ENCODE results near the gene YRDC.

The YRDC gene

DNA sequence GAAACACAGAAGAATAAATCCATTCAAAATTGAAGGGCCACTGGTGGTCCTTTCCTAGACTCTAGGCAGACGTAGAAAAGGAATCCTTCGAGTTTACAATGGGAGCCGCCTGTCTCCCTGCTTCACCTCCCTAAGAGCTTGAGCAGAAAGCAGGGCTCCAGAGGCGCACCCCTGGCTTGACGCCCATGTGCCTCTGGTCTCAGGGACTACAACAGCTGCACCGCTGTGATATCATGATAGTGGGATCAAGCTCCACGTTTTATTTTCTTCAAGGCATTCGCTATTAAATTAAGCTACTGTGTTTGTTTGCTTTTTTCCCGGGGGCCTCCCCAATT, 821 bp downstream of the YRDC start:
- peak overlapping the region; percentile 100 for H3K4me3 ChIP-seq (ENCODE audit: low read length)
- peak overlapping the region; percentile 90 for H3K9ac ChIP-seq (ENCODE audit: low read length)

DNA sequence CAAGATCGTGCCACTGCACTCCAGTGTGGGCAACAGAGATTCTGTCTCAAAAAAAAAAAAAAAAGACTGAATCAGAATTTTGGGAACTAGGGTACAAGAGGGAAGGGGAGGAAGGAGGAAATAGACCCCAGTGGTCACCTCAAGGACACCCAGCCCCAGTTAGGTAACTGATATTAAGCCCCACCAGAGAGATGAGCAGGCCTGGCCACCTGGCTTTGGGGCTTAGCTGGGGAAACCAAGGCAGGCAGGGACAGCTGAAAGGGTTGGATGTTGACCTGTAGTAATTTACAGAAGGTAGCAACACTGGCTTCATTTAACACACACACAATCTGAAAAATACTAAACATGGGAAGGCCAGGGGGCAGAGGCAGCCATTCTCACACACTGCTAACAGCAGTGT, 5.6 kb downstream of the YRDC start:
- Histone ChIP-seq H4K20me1 (ENCODE audit: insufficient read depth, low read length) (peaks cover 8% of the 10 kb centered on the region), H3K4me3 (ENCODE audit: low read length) (no peak overlapping the region), H3K27ac (ENCODE audit: low read length) (no peak overlapping the region), H3K36me3 (replicated peaks; ENCODE audit: low read depth, low read length) (peaks cover 43% of the 10 kb centered on the region), H3K27me3 (ENCODE audit: low read depth, low read length) (no peaks in the 10 kb centered on the region), H3K9me3 (ENCODE audit: insufficient read depth, low read length) (no peaks in the 10 kb centered on the region), H3K4me2 (ENCODE audit: low read length) (no peak overlapping the region), H3K4me1 (ENCODE audit: low read length) (peaks cover 7% of the 10 kb centered on the region), H3K9ac (ENCODE audit: low read length) (no peak overlapping the region), H3K79me2 (ENCODE audit: low read length) (peaks cover 23% of the 10 kb centered on the region), H2AFZ (ENCODE audit: low read depth, low read length) (no peak overlapping the region)
- TF ChIP-seq, protein P1, sequence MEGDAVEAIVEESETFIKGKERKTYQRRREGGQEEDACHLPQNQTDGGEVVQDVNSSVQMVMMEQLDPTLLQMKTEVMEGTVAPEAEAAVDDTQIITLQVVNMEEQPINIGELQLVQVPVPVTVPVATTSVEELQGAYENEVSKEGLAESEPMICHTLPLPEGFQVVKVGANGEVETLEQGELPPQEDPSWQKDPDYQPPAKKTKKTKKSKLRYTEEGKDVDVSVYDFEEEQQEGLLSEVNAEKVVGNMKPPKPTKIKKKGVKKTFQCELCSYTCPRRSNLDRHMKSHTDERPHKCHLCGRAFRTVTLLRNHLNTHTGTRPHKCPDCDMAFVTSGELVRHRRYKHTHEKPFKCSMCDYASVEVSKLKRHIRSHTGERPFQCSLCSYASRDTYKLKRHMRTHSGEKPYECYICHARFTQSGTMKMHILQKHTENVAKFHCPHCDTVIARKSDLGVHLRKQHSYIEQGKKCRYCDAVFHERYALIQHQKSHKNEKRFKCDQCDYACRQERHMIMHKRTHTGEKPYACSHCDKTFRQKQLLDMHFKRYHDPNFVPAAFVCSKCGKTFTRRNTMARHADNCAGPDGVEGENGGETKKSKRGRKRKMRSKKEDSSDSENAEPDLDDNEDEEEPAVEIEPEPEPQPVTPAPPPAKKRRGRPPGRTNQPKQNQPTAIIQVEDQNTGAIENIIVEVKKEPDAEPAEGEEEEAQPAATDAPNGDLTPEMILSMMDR (IDR thresholded peaks at IDR 0.05; ENCODE audit: low read depth, low read length) = no peak

More for the DNA sequence above, 821 bp downstream of the YRDC start:
- Histone ChIP-seq H3K9me3 (ENCODE audit: insufficient read depth, low read length) (no peaks in the 10 kb centered on the region), H3K4me2 (ENCODE audit: low read length) (peak overlapping the region; percentile 96), H3K4me1 (ENCODE audit: low read length) (peaks cover 13% of the 10 kb centered on the region), H3K27me3 (ENCODE audit: low read depth, low read length) (no peaks in the 10 kb centered on the region), H3K27ac (ENCODE audit: low read length) (peak overlapping the region; percentile 37; the same call in 1 of the 2 replicates), H4K20me1 (ENCODE audit: insufficient read depth, low read length) (peaks cover 9% of the 10 kb centered on the region), H3K79me2 (ENCODE audit: low read length) (peaks cover 36% of the 10 kb centered on the region), H3K36me3 (replicated peaks; ENCODE audit: low read depth, low read length) (peaks cover 29% of the 10 kb centered on the region), H2AFZ (ENCODE audit: low read depth, low read length) (no peak overlapping the region)
- no peak for TF ChIP-seq EZH2phosphoT487 (IDR thresholded peaks at IDR 0.05; ENCODE audit: low read depth)
- TF ChIP-seq, protein P1 (IDR thresholded peaks at IDR 0.05; ENCODE audit: low read depth, low read length) = no peak

DNA sequence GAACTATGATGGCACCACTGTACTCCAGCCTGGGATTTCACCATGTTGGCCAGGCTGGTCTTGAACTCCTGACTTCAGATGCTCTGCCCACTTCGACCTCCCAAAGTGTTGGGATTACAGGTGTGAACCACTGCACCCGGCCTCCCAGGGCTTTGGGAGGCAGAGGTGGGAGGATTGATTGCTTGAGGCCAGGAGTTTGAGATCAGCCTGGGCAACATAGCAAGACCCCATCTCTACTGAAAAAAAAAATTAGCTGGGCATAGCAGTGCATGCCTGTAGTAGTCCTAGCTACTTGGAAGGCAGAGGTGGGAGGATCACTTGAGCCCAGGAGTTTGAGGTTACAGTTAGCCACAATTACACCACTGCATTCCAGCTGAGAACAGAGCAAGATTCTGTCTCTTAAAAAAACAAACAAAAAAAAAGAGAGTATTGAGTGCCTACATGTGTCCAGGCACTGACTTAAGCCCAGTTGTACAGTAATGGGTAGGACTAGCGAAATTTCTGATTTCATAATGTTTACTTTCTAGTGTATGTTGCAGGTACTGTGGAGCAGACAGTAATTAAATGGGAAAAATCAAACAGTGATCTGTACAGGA, 10.2 kb downstream of the YRDC start:
- Histone ChIP-seq H3K36me3 (replicated peaks; ENCODE audit: low read depth, low read length) (peaks cover 19% of the 10 kb centered on the region), H3K4me2 (ENCODE audit: low read length) (no peak overlapping the region), H3K9ac (ENCODE audit: low read length) (no peak overlapping the region), H3K27me3 (ENCODE audit: low read depth, low read length) (no peaks in the 10 kb centered on the region), H3K4me1 (ENCODE audit: low read length) (peaks cover 22% of the 10 kb centered on the region), H3K79me2 (ENCODE audit: low read length) (peaks cover 17% of the 10 kb centered on the region), H3K4me3 (ENCODE audit: low read length) (no peak overlapping the region), H3K9me3 (ENCODE audit: insufficient read depth, low read length) (no peaks in the 10 kb centered on the region), H2AFZ (ENCODE audit: low read depth, low read length) (no peak overlapping the region), H3K27ac (ENCODE audit: low read length) (no peak overlapping the region), H4K20me1 (ENCODE audit: insufficient read depth, low read length) (peaks cover 14% of the 10 kb centered on the region; the same call in 1 of the 2 replicates)
- TF ChIP-seq, protein P1 (IDR thresholded peaks at IDR 0.05; ENCODE audit: low read depth, low read length) = no peak
- TF ChIP-seq EZH2phosphoT487 (IDR thresholded peaks at IDR 0.05; ENCODE audit: low read depth) = no peak

DNA sequence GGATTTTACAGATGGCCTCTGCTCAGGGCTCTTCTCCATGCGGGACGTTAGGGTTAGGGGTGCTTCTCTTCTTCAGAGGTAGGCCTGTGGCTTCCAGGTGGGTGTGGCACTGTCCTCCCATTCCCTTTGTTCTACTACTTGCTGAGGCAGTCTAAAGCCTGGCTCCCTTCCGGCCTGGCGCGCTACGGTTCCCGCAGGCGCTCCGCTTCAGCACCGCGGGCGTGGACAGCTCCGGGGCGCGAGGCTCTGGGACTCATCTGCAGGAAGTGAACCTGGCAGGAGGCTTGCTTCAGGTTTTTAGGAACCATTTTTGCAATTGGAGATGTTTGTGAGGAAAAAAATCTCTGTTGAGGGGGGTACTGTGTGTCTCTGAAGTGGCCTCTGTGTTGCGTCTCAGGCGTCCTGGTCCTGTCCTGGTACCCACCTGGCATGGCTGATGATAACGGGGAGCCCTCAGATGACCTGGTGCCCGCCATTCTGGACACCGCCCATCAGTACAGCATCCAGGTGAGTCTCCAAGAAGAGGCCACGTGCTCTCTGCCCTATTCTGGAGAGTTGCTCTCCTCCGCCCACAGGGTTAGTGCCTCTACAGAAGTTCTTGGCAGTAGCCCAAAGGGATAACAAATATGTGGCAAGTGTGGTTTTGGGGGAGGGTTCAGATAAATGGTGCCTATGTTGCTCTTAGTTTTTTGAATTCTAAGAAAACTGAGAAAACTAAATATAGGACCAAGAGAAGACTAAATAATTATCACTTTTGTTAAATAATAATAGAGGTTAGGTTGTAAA, 12.5 kb downstream of the YRDC start:
- Histone ChIP-seq H3K9ac (ENCODE audit: low read length) (peak overlapping the region; percentile 75; the same call in 1 of the 2 replicates), H3K4me3 (ENCODE audit: low read length) (peak overlapping the region; percentile 97), H4K20me1 (ENCODE audit: insufficient read depth, low read length) (peaks cover 14% of the 10 kb centered on the region; the same call in 1 of the 2 replicates), H3K4me1 (ENCODE audit: low read length) (peaks cover 22% of the 10 kb centered on the region), H3K4me2 (ENCODE audit: low read length) (peak overlapping the region; percentile 96), H3K9me3 (ENCODE audit: insufficient read depth, low read length) (no peaks in the 10 kb centered on the region), H3K79me2 (ENCODE audit: low read length) (peaks cover 17% of the 10 kb centered on the region), H3K36me3 (replicated peaks; ENCODE audit: low read depth, low read length) (peaks cover 11% of the 10 kb centered on the region), H2AFZ (ENCODE audit: low read depth, low read length) (no peak overlapping the region), H3K27ac (ENCODE audit: low read length) (no peak overlapping the region), H3K27me3 (ENCODE audit: low read depth, low read length) (no peaks in the 10 kb centered on the region)
- TF ChIP-seq, protein P1 (IDR thresholded peaks at IDR 0.05; ENCODE audit: low read depth, low read length) = no peak
- TF ChIP-seq EZH2phosphoT487 (IDR thresholded peaks at IDR 0.05; ENCODE audit: low read depth) = no peak

All from OCI-LY3 (cell line).